Panc1 (cell line): ENCODE results near the gene GLRA3.

Experiments
- CTCF ChIP-seq: fragments of 450-650 bp; IDR thresholded peaks from 2 replicates; pipeline ENCODE4 v1.5.1; 2017; ENCODE audit warnings: mild to moderate bottlenecking
- POLR2AphosphoS5 ChIP-seq: IDR thresholded peaks from 2 replicates; pipeline ENCODE4 v1.6.1; 2012; ENCODE audit warnings: mild to moderate bottlenecking, low read depth, low read length, moderate library complexity
- REST ChIP-seq, 2 experiments: IDR thresholded peaks; 2 replicates each; pipeline ENCODE4 v1.6.1; 2011 to 2012; ENCODE audit warnings: low read depth in 2 of 2, control low read depth in 1 of 2, low read length in 1 of 2, mild to moderate bottlenecking in 1 of 2, moderate library complexity in 1 of 2; ENCODE audit not compliant: insufficient read depth in 1 of 2
- SIN3A ChIP-seq: IDR thresholded peaks from 2 replicates; pipeline ENCODE4 v1.6.1; 2012; ENCODE audit warnings: low read depth, mild to moderate bottlenecking, low read length, moderate library complexity, borderline replicate concordance; ENCODE audit not compliant: insufficient read depth
- TCF7L2 ChIP-seq: IDR thresholded peaks from 2 replicates; pipeline ENCODE4 v1.6.1; 2011; ENCODE audit warnings: mild to moderate bottlenecking, low read depth, low read length, inconsistent platforms

- TF ChIP-seq CTCF (no peak), POLR2AphosphoS5 (no peak), REST (IDR thresholded peaks at IDR 0.05; ENCODE audit: insufficient read depth in 1 of 2, low read depth in 2 of 2, low read length in 1 of 2) (no peak), SIN3A (no peak), TCF7L2 (no peak)
Measured at GRCh38 chr4:174835536-174835935, 6.5 kb upstream of the GLRA3 start.
